Measurements from ENCODE around the gene KISS1R. TPM values are rescaled to one million over a fixed set of nuclear protein-coding genes. Genes with fewer than 3 reads are reported as not detected.

The KISS1R gene
- total RNA-seq, 1 donor from 2014 or later = not detected

DNA sequence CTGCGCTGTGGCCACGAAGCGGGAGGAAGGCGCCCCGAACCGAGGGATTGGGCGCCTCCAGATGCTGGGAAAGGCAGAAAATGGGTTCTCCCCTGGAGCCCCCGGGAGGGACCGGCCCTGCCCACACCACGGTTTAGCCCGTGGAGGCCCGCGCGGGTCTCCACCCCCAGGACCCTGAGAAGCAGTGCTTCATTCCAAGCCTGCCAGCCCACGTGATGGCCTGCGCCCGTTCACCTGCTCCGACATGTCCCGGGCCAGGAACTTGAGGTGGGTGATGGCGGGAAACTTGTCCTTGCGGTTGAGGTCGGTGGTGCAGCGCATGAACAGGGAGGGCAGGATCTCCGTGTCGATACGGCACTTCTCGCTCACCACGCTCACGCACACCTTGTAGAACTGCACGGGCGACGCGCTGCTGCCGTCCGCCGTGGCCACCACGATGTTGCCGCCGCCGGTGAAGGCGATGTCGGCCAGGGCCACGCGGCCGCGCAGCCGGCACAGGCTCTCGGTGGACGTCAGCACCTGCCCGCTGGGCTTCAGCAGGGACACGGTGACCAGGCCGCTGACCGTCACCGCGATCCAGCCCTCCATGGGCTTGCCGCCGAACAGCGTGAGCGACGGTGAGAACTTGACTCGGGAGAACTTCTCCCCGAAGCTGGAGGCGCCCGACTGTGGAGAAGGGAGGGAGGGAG, 31.5 kb upstream of the KISS1R start:
- Histone ChIP-seq H3K36me3 (peaks cover 87% of the 10 kb centered on the region), H3K4me3 (no peak overlapping the region), H3K27ac (replicated peaks) (no peak overlapping the region), H3K27me3 (ENCODE audit: low read depth) (no peaks in the 10 kb centered on the region), H3K4me1 (no peaks in the 10 kb centered on the region), H3K9me3 (replicated peaks) (no peaks in the 10 kb centered on the region)
- DNase-seq = no peak
- TF ChIP-seq, protein P1, sequence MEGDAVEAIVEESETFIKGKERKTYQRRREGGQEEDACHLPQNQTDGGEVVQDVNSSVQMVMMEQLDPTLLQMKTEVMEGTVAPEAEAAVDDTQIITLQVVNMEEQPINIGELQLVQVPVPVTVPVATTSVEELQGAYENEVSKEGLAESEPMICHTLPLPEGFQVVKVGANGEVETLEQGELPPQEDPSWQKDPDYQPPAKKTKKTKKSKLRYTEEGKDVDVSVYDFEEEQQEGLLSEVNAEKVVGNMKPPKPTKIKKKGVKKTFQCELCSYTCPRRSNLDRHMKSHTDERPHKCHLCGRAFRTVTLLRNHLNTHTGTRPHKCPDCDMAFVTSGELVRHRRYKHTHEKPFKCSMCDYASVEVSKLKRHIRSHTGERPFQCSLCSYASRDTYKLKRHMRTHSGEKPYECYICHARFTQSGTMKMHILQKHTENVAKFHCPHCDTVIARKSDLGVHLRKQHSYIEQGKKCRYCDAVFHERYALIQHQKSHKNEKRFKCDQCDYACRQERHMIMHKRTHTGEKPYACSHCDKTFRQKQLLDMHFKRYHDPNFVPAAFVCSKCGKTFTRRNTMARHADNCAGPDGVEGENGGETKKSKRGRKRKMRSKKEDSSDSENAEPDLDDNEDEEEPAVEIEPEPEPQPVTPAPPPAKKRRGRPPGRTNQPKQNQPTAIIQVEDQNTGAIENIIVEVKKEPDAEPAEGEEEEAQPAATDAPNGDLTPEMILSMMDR (IDR thresholded peaks at IDR 0.05; ENCODE audit: borderline replicate concordance) = no peak
- intact Hi-C loops (cut with micrococcal nuclease) = no loop called here

DNA sequence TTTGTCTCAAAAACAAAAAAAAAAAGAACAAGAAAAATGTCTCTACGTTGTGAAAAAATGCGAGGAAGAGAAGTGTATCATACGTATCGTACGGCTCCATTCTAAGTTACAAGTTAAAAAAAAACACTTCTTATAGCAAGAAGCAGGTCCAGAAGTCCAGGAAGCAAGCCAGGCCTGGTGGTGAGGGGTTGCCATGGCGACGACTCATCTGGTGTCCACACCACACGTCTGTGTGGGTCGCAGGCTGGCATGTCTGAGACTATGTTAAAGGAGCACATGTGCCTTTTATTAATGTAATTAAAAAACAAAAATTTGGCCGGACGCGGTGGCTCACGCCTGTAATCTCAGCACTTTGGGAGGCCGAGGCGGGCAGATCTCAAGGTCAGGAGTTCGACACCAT, 30.1 kb upstream of the KISS1R start:
- H3K4me3 ChIP-seq = no peak overlapping the region
- intact Hi-C loops (cut with micrococcal nuclease) = no loop called here
- no peaks in the 10 kb centered on the region for H3K27me3 ChIP-seq (ENCODE audit: low read depth)
- H3K27ac ChIP-seq (replicated peaks) = no peak overlapping the region
- no peak for DNase-seq
- TF ChIP-seq, protein P1 (IDR thresholded peaks at IDR 0.05; ENCODE audit: borderline replicate concordance) = no peak
- H3K36me3 ChIP-seq = peaks cover 73% of the 10 kb centered on the region
- H3K4me1 ChIP-seq = peaks cover 3% of the 10 kb centered on the region
- H3K9me3 ChIP-seq (replicated peaks) = no peaks in the 10 kb centered on the region

DNA sequence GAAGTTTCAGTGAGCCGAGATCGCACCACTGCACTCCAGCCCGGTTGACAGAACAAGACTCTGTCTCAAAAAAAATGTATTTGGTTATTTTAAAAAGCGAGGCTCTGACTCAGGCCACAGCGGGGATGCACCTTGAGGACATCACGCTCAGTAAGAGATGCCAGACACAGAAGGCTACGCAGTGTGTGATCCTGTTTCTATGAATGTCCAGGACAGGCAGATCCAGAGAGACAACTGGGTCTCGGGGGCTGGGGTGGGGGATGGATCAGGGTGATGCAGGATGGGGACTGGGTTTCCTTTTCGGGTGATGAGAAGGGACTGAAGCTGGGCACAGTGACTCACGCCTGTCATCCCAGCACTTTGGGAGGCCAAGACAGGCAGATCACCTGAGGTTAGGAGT, 29.5 kb upstream of the KISS1R start:
- H3K27me3 ChIP-seq (ENCODE audit: low read depth) = no peaks in the 10 kb centered on the region
- no peak for DNase-seq
- no peak overlapping the region for H3K4me3 ChIP-seq
- intact Hi-C loops (cut with micrococcal nuclease) = no loop called here
- TF ChIP-seq, protein P1 (IDR thresholded peaks at IDR 0.05; ENCODE audit: borderline replicate concordance) = no peak
- H3K9me3 ChIP-seq (replicated peaks) = no peaks in the 10 kb centered on the region
- H3K4me1 ChIP-seq = peaks cover 9% of the 10 kb centered on the region
- H3K36me3 ChIP-seq = peaks cover 68% of the 10 kb centered on the region
- H3K27ac ChIP-seq (replicated peaks) = no peak overlapping the region

DNA sequence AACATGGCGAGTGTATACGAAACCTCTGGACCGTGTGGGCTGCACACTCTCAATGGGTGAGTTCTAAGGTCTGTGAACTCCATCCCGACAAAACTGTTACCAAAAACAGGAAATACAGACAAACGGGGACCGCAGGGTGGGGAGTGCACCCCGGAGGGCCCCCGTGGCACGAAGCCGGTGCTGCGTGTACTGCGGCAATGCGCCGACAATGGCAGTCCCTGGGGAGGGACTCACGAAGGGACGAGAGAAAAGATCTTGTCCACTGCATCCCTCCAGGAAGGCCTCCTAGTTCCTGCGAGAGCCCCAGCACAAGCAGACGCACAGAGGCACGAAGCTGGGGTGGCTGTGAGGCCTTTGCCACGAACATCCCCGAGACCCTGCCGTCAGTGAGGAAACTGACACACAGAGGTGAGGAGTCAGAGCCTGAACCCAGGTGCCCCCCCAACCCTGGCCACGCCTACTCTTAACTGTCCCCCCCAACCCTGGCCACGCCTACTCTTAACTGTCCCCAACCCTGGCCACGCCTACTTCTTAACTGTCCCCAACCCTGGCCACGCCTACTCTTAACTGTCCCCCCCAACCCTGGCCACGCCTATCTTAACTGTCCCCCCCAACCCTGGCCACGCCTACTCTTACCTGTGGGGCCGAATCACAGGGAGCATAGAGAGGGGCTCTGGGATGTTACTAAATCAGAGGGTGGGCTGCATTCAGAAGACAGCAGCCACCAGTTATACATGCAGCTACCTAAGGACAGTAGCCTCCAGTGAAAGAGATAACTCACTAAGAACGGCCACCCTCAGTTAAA, 28.4 kb upstream of the KISS1R start:
- no peak for DNase-seq
- peaks cover 15% of the 10 kb centered on the region for H3K4me1 ChIP-seq
- TF ChIP-seq, protein P1 (IDR thresholded peaks at IDR 0.05; ENCODE audit: borderline replicate concordance) = no peak
- no peaks in the 10 kb centered on the region for H3K9me3 ChIP-seq (replicated peaks)
- peaks cover 60% of the 10 kb centered on the region for H3K36me3 ChIP-seq
- intact Hi-C loops (cut with micrococcal nuclease) = no loop called here
- H3K27me3 ChIP-seq (ENCODE audit: low read depth) = no peaks in the 10 kb centered on the region
- no peak overlapping the region for H3K27ac ChIP-seq (replicated peaks)
- no peak overlapping the region for H3K4me3 ChIP-seq

DNA sequence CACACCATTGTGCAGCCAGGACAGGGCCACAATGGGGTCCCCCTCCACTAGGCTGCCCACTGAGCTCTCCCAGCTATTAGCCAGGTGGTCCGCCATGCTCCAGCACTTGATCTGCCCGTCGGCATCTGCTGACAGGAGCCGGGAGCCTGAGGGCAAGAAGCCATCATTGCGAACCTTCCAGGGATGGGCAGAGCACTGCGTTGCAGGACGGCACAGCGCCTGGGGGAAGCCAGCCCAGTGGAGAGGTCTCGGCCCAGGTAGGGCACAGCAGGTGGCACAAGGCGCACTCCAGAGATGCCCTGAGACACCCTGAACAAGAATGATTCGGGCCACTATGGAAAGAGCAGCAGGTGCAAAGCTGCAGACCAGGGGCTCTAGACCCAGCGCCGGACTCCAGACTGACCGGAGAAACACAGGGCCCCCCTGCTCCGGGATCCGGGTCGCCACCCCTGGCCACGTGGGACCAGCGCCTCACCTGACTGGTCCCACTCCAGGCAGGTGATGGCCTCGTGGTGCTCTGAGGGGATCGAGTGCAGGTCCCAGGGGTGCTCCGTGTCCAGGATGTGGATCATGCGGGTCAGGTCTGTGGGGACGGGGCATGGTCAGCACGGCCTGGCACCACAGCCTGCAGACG, 27.4 kb upstream of the KISS1R start:
- Histone ChIP-seq H3K4me1 (peaks cover 17% of the 10 kb centered on the region), H3K9me3 (replicated peaks) (no peaks in the 10 kb centered on the region), H3K27me3 (ENCODE audit: low read depth) (no peaks in the 10 kb centered on the region), H3K27ac (replicated peaks) (no peak overlapping the region), H3K36me3 (peaks cover 50% of the 10 kb centered on the region), H3K4me3 (no peak overlapping the region)
- intact Hi-C loops (cut with micrococcal nuclease) = no loop called here
- DNase-seq = no peak
- TF ChIP-seq, protein P1 (IDR thresholded peaks at IDR 0.05; ENCODE audit: borderline replicate concordance) = no peak

Data from left ventricle myocardium inferior (tissue), 1 donor.